Hepatocyte (in vitro differentiated cells): ENCODE data around the gene PAFAH1B2. TPM values are rescaled to one million over a fixed set of nuclear protein-coding genes. Genes with fewer than 3 reads are reported as not detected.
"Not testable (repeated sequence)": the region's sequence is repeated elsewhere in the genome, so short reads cannot be mapped to it uniquely, and the experiment has no call there.

ENCODE experiments used
- DNase-seq: peaks from one replicate; pipeline ENCODE4 v3.0.0-alpha.2; 2016; ENCODE audit warnings: low spot score
- H2AFZ ChIP-seq: fragments of 200-600 bp; sonication (generic); 2 replicates; pipeline ENCODE4 v1.6.0; 2016; ENCODE audit warnings: antibody characterized with exemption, mild to moderate bottlenecking
- H3K27ac ChIP-seq: fragments of 200-600 bp; sonication (generic); 2 replicates; pipeline ENCODE4 v1.5.1; 2016; ENCODE audit warnings: mild to moderate bottlenecking
- H3K27me3 ChIP-seq: fragments of 200-600 bp; sonication (generic); 2 replicates; pipeline ENCODE4 v1.6.1; 2016
- H3K36me3 ChIP-seq: fragments of 200-600 bp; sonication (generic); replicated peaks from 2 replicates; pipeline ENCODE4 v1.5.1; 2016; ENCODE audit warnings: low read depth; ENCODE audit not compliant: insufficient read depth
- H3K4me1 ChIP-seq: fragments of 200-600 bp; sonication (generic); 2 replicates; pipeline ENCODE4 v1.5.1; 2016; ENCODE audit warnings: mild to moderate bottlenecking, moderate library complexity; ENCODE audit not compliant: insufficient read depth
- H3K4me2 ChIP-seq: fragments of 200-600 bp; sonication (generic); 2 replicates; pipeline ENCODE4 v1.6.0; 2016
- H3K4me3 ChIP-seq: fragments of 200-600 bp; sonication (generic); 2 replicates; pipeline ENCODE4 v1.5.1; 2016; ENCODE audit warnings: mild to moderate bottlenecking
- H3K79me2 ChIP-seq: fragments of 200-600 bp; sonication (generic); 2 replicates; pipeline ENCODE4 v1.6.0; 2017; ENCODE audit warnings: mild to moderate bottlenecking
- H3K9me2 ChIP-seq: fragments of 200-600 bp; sonication (generic); replicated peaks from 2 replicates; pipeline ENCODE4 v1.6.0; 2017; ENCODE audit warnings: mild to moderate bottlenecking; ENCODE audit not compliant: insufficient read depth
- H3K9me3 ChIP-seq: fragments of 200-600 bp; sonication (generic); 2 replicates; pipeline ENCODE4 v1.5.1; 2016; ENCODE audit warnings: low read depth, mild to moderate bottlenecking
- H4K20me1 ChIP-seq: fragments of 200-600 bp; sonication (generic); 2 replicates; pipeline ENCODE4 v1.6.0; 2016; ENCODE audit warnings: mild to moderate bottlenecking; ENCODE audit not compliant: insufficient read depth, poor library complexity, severe bottlenecking
- CTCF ChIP-seq: fragments of 200-600 bp; sonication (generic); IDR thresholded peaks from 2 replicates; pipeline ENCODE4 v1.5.1; 2016; ENCODE audit warnings: antibody characterized with exemption, mild to moderate bottlenecking; ENCODE audit not compliant: poor library complexity
- EZH2 ChIP-seq: fragments of 200-600 bp; sonication (generic); IDR thresholded peaks from 2 replicates; pipeline ENCODE4 v1.6.1; 2016; ENCODE audit warnings: antibody characterized with exemption, mild to moderate bottlenecking, borderline replicate concordance
- EZH2phosphoT487 ChIP-seq: fragments of 200-600 bp; sonication (generic); IDR thresholded peaks from one replicate; pipeline ENCODE4 v1.6.1; 2018; ENCODE audit warnings: antibody characterized with exemption, mild to moderate bottlenecking, low read depth, moderate library complexity; ENCODE audit not compliant: unreplicated experiment, severe bottlenecking
- WGBS: methylation state at CpG from one replicate; pipeline ENCODE4 v1.1.6; 2016; ENCODE audit warnings: low lambda C conversion rate; ENCODE audit errors: missing lambda C conversion rate; 5-methylcytosine and 5-hydroxymethylcytosine counted together
- polyA plus RNA-seq: library from polyadenylated mRNA; unstranded; fragments of >200 nt; fragmentation: Nextera tagmentation; extraction: Ambion mirVana; gene quantifications from 2 replicates; pipeline ENCODE4 v1.2.1, GENCODE V29; 2016
- total RNA-seq: library from RNA; depleted of rRNA; stranded (reverse); fragments of >200 nt; gene quantifications from 2 replicates; pipeline ENCODE4 v1.2.3, GENCODE V29; 2014

Gene PAFAH1B2
- total and polyA plus RNA-seq, 2 experiments from 2014 or later = 30.8 to 103 TPM

- Histone ChIP-seq H3K9me2 (no peaks in the 10 kb centered on the region), H3K27ac (no peak overlapping the region), H3K36me3 (no peaks in the 10 kb centered on the region), H3K79me2 (peaks cover 7% of the 10 kb centered on the region), H3K4me3 (no peak overlapping the region), H3K4me1 (peaks cover 13% of the 10 kb centered on the region), H3K27me3 (no peaks in the 10 kb centered on the region), H2AFZ (no peak overlapping the region), H4K20me1 (no peaks in the 10 kb centered on the region), H3K4me2 (no peak overlapping the region), H3K9me3 (no peaks in the 10 kb centered on the region)
- WGBS = 96% methylated on average over 22 of the region's 22 CpGs
- TF ChIP-seq EZH2 (no peak), CTCF (no peak), EZH2phosphoT487 (no peak)
- DNase-seq = no peak
Measured at GRCh38 chr11:117181586-117182550, 37.8 kb downstream of the PAFAH1B2 start.

- no peak overlapping the region for H3K4me2 ChIP-seq
- H3K9me2 ChIP-seq = no peaks in the 10 kb centered on the region
- H3K9me3 ChIP-seq = no peaks in the 10 kb centered on the region
- WGBS = 94% methylated on average over 10 of the region's 10 CpGs
- H3K4me3 ChIP-seq = no peak overlapping the region
- H3K4me1 ChIP-seq = peaks cover 13% of the 10 kb centered on the region
- peaks cover 7% of the 10 kb centered on the region for H3K79me2 ChIP-seq
- no peaks in the 10 kb centered on the region for H3K36me3 ChIP-seq
- no peak for DNase-seq
- no peaks in the 10 kb centered on the region for H4K20me1 ChIP-seq
- TF ChIP-seq EZH2 = no peak
- no peak for TF ChIP-seq CTCF
- TF ChIP-seq EZH2phosphoT487 = no peak
- no peak overlapping the region for H2AFZ ChIP-seq
- no peaks in the 10 kb centered on the region for H3K27me3 ChIP-seq
- no peak overlapping the region for H3K27ac ChIP-seq
Measured at GRCh38 chr11:117182551-117182935, 38.5 kb downstream of the PAFAH1B2 start.

GRCh38 chr11:117183178-117183577, 39.1 kb downstream of the PAFAH1B2 start:
- not testable (repeated sequence) for H3K9me3 ChIP-seq, H3K27ac ChIP-seq, H3K36me3 ChIP-seq, H3K27me3 ChIP-seq, H3K9me2 ChIP-seq, H3K4me3 ChIP-seq, H3K79me2 ChIP-seq, H2AFZ ChIP-seq, DNase-seq, H3K4me2 ChIP-seq, H4K20me1 ChIP-seq
- WGBS = 98% methylated on average over 13 of the region's 13 CpGs
- peaks cover 13% of the 10 kb centered on the region for H3K4me1 ChIP-seq

- DNase-seq = no peak
- 78% methylated on average over 11 of the region's 11 CpGs for WGBS
- Histone ChIP-seq H3K27ac (no peak overlapping the region), H3K27me3 (no peaks in the 10 kb centered on the region), H3K4me2 (no peak overlapping the region), H3K9me2 (no peaks in the 10 kb centered on the region), H3K4me1 (peaks cover 13% of the 10 kb centered on the region), H3K4me3 (no peak overlapping the region), H3K79me2 (peaks cover 7% of the 10 kb centered on the region), H3K36me3 (no peaks in the 10 kb centered on the region), H2AFZ (no peak overlapping the region), H3K9me3 (no peaks in the 10 kb centered on the region), H4K20me1 (no peaks in the 10 kb centered on the region)
- TF ChIP-seq EZH2 (no peak), EZH2phosphoT487 (no peak), CTCF (no peak)
Measured at GRCh38 chr11:117183724-117184349, 39.8 kb downstream of the PAFAH1B2 start.
